ENCODE measurements around the gene SPINT3.
"Not testable (repeated sequence)": the region's sequence is repeated elsewhere in the genome, so short reads cannot be mapped to it uniquely, and the experiment has no call there.

The SPINT3 gene

GRCh38 chr20:45501600-45501999 is 13.8 kb downstream of the SPINT3 start:
- DNase-seq = no peak

GRCh38 chr20:45500022-45500421 is 15.4 kb downstream of the SPINT3 start:
- no peak for DNase-seq

- DNase-seq = no peak
Observed at GRCh38 chr20:45497971-45498494, 17.4 kb downstream of the SPINT3 start.

- DNase-seq = no peak
Observed at GRCh38 chr20:45496166-45496565, 19.3 kb downstream of the SPINT3 start.

GRCh38 chr20:45495501-45495941 is 19.9 kb downstream of the SPINT3 start:
- DNase-seq = no peak

- no peak for DNase-seq
Observed at GRCh38 chr20:45489083-45489531, 26.3 kb downstream of the SPINT3 start.

- no peak for DNase-seq
Observed at GRCh38 chr20:45487231-45487635, 28.2 kb downstream of the SPINT3 start.

DNA sequence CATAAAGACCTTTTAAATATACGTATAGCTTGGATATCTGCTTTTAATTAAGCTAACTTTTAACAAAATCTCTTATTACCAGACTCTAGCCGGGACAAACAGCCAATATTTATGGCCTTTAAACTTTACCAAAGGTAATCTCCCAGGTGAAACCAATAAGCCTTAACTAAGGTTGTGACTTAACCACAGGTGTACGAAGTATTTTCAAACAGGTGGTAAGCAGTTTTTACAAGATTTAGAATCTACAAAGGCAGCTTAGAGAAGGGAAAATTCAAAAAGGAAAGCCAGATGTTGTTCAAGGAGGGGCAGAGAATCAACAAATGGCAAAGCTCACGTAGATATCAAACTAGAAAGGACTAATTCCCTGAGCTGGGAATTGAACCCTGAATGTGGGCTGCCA is 30.0 kb downstream of the SPINT3 start:
- DNase-seq = no peak

DNA sequence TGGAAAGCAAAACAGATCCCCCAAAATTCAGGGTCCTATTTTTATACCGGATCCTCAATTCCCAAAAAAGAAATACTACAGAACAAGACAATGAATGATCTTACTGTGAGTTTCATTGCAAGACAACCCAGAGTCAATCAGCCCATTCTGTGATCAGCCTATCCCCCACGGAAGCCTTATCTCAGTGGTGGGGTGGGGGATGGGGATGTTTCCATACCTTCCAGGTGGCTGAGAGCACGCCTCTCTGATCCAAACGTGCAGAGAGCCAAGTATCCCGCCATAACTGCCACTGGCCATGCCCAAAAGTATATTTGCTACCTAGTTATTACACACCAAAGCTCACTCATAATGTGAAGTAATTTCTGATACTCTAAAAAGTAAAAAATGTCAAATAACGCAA is 30.7 kb downstream of the SPINT3 start:
- DNase-seq = no peak

GRCh38 chr20:45479822-45480221 is 35.6 kb downstream of the SPINT3 start:
- DNase-seq = no peak

GRCh38 chr20:45477530-45478148 is 37.8 kb downstream of the SPINT3 start:
- not testable (repeated sequence) for DNase-seq

GRCh38 chr20:45472286-45472685 is 43.1 kb downstream of the SPINT3 start:
- not testable (repeated sequence) for DNase-seq

DNA sequence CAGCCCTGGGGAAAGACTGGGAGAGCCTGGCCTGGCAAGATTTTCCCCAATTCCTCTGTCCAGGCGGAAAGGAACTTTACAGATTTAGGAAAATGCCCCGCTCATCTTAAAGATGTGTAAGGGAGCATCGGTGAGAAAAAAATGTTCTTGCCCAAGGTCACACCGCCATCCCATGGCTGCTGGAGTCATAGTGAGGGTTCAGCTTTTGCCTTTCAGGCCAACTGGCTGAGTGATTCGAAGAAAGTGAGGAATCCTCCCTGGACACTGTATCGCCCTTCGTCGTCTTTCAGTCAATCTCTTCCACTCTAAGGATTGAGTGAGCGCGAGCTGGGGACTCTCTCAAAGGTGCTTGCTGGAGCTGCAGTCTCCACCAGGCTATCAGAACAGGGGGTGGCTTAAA is 44.5 kb downstream of the SPINT3 start:
- DNase-seq = no peak

DNA sequence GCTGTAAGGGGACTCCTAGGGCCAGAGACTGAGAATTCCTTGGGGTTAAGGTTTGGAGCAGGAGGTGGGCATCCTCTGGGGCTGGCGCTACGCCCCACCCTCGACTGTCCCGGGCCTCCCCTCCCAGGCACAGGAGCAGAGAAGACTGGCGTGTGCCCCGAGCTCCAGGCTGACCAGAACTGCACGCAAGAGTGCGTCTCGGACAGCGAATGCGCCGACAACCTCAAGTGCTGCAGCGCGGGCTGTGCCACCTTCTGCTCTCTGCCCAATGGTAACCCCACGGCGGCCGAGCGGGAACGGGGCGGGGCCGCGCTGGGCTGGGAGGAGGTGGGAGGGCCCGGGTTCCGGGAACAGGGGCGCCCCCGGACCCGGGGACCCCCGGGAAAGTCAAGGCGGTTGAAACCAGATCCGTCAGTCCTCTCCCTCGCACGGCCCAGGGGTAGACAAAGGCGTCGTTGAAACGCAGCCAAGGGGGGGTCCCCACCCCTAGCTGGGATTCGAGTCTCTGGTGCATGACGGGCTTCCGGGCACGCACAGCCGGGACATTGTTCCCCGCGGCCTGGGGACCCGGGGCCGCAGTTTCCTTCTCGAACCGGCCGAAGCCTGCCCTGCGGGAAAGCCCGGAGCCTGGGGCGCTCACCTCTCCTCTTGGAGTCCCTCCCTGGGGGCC is 45.0 kb downstream of the SPINT3 start:
- DNase-seq = no peak

DNA sequence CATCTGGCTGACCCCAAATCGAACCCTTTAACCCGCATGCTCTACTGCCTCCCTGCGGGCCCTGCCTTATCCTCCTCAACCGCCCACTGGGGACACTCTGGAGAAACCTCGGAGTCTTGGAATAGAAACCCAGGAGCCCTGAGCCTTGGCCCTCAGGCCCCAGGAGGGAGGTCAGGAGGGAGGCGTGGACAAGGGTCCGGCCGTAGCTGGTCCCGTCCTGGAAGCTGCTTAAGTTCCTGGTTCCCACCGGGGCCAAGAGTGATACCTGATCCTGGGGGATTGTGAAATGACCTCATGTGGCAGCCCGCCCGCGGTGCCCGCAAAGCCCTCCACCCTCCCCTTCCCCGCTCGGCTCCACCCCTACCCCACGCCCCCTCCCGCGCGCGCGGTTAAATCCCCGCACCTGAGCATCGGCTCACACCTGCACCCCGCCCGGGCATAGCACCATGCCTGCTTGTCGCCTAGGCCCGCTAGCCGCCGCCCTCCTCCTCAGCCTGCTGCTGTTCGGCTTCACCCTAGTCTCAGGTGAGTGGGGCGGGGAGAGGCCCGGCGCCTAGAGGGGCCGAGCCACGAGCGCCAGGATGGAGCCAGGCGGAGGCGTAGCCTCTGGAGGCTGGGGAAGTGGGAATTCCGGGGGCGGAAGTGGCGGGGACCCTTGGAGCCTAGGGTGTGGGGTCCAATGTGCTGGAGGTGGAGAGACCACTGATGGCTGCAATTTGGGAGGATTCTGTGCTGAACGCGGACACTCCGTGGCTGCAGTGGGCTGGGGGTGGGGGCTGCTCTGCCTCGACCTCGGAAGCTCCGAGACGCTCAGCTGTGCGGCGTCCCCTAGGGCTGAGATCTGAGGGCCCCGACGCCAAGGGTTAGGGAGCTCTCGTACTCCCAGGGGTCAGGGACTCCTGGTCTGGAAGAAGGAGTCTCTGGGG is 45.8 kb downstream of the SPINT3 start, which contains the start of gene WFDC2:
Gene WFDC2 (plus strand): TSS at position 418 of the 926 bp plus-strand sequence. CDS start 29 bp downstream, at position 447.
- no peak for DNase-seq

DNA sequence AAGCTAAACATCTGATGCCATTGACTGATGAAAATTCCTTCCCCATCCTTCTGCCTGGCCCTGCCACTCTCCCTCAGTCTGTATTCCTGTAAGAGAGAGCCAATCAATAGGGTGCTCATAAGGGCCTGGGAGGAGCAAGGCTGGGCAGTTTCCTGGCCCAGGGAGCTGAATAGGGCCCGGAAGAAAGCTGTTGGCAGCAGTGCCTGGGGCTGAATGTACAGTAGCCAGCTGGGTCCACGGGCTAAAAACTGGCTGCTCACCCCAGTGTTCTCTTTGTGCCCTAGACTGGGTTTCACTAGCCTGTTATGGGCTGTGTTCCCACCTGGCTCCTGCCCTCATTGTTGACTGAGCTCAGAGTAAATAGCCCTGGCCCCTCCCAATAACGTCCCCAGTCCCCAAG is 47.6 kb downstream of the SPINT3 start:
- DNase-seq = no peak

DNA sequence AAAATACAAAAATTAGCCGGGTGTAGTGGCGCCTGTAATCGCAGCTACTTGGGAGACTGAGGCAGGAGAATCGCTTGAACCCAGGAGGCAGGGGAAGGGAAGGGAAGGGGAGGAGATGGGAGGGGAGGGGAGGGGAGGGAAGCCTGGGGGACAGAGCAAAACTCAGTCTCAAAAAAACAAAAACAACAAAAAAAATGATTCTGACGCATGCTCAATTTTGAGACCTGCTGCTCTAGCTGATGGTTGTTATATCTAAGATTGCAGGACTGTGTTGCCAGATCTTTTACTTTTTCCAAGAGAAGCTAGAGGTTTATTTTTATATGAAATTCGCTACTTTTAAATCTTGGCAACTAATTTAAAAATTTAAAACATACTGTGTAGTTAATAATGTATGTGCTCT is 48.2 kb downstream of the SPINT3 start:
- no peak for DNase-seq

GRCh38 chr20:45465491-45466266 is 49.7 kb downstream of the SPINT3 start:
- DNase-seq = no peak

GRCh38 chr20:45463709-45464108 is 51.7 kb downstream of the SPINT3 start:
- no peak for DNase-seq

DNA sequence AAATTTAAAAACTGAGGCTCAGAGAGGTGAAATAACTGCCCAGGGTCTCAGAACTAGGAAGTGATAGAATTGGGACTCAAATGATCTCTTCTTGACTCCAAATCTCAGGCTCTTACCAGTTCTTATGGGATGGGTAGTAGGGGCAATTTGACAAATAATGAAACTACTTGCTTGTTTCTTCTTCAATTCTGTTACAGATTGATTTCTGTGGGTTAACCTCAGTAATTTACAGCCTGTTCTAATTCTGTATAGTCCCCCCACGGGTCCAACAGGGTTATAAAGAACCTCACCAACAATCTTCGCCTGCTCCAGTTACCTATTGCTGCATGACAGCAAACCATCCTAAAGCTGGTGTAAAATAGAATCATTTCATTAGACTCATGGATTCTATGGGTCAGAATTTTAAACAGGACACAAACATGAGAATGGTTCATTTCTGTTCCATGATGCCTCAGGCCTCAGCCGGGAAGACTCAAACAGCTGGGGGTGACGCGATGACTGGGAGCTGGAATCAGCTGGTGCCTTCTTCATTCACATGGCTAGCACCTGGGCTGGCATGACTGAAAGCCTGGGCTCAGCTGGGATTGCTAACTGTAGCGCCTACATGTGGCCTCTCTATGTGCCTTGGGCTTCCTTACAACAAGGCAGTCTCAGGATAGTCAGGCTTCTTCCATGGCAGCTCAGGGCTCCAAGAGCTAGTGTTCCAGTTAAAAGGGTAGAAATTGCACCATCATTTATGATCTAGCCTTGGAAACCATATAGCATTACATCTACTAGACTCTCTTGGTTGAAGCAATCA is 52.5 kb downstream of the SPINT3 start:
- DNase-seq = no peak

Measured in SIG-M5 (cell line).